ENCODE results near the gene MSH6. TPM values are rescaled to one million over a fixed set of nuclear protein-coding genes. Genes with fewer than 3 reads are reported as not detected.
A peak's percentile ranks its signal among the peaks of the same experiment; 100 is the strongest.

The MSH6 gene
- 107 TPM for polyA plus RNA-seq (ENCODE audit: insufficient read length)
- long read RNA-seq, donor 1, full-length matches to known transcripts = 11 of 97 reads
- long read RNA-seq, donor 1, partial matches to known transcripts = 86 of 97 reads
- long read RNA-seq, donor 1, other reads (novel, unspliced or antisense) = 0 of 97 reads
- long read RNA-seq, donor 2, full-length matches to known transcripts = 9 of 69 reads
- long read RNA-seq, donor 2, partial matches to known transcripts = 60 of 69 reads
- long read RNA-seq, donor 2, other reads (novel, unspliced or antisense) = 0 of 69 reads
- long read RNA-seq, donor 3, full-length matches to known transcripts = 2 of 52 reads
- long read RNA-seq, donor 3, partial matches to known transcripts = 50 of 52 reads
- long read RNA-seq, donor 3, other reads (novel, unspliced or antisense) = 0 of 52 reads
- long read RNA-seq, donor 4, partial matches to known transcripts = 19 of 19 reads
- long read RNA-seq, donor 4, other reads (novel, unspliced or antisense) = 0 of 19 reads
- long read RNA-seq, donor 5, full-length matches to known transcripts = 14 of 78 reads
- long read RNA-seq, donor 5, partial matches to known transcripts = 64 of 78 reads
- long read RNA-seq, donor 5, other reads (novel, unspliced or antisense) = 0 of 78 reads
- long read RNA-seq, donor 6, full-length matches to known transcripts = 6 of 65 reads
- long read RNA-seq, donor 6, partial matches to known transcripts = 59 of 65 reads
- long read RNA-seq, donor 6, other reads (novel, unspliced or antisense) = 0 of 65 reads
- long read RNA-seq, donor 7, full-length matches to known transcripts = 7 of 131 reads
- long read RNA-seq, donor 7, partial matches to known transcripts = 124 of 131 reads
- long read RNA-seq, donor 7, other reads (novel, unspliced or antisense) = 0 of 131 reads
- long read RNA-seq, donor 8, full-length matches to known transcripts = 2 of 15 reads
- long read RNA-seq, donor 8, partial matches to known transcripts = 13 of 15 reads
- long read RNA-seq, donor 8, other reads (novel, unspliced or antisense) = 0 of 15 reads

- DNase-seq = peak; percentile 88
Observed at GRCh38 chr2:47782671-47783485, at the start of gene MSH6. Gene MSH6 (plus strand): TSS chr2:47783145. CDS start chr2:47783234, 89 bp downstream.

GRCh38 chr2:47735136-47735869 lies 47.6 kb upstream of the MSH6 start:
- no peak for DNase-seq

GRCh38 chr2:47735912-47736311 lies 47.0 kb upstream of the MSH6 start:
- no peak for DNase-seq

- no peak for DNase-seq
Observed at GRCh38 chr2:47737191-47737975, 45.6 kb upstream of the MSH6 start.

GRCh38 chr2:47738331-47738730 lies 44.6 kb upstream of the MSH6 start:
- DNase-seq = no peak

GRCh38 chr2:47741101-47741500 lies 41.8 kb upstream of the MSH6 start:
- DNase-seq = no peak

GRCh38 chr2:47741637-47742036 lies 41.3 kb upstream of the MSH6 start:
- DNase-seq = no peak

- no peak for DNase-seq
Observed at GRCh38 chr2:47744074-47744473, 38.9 kb upstream of the MSH6 start.

- DNase-seq = no peak
Observed at GRCh38 chr2:47747878-47748277, 35.1 kb upstream of the MSH6 start.

GRCh38 chr2:47751856-47752414 lies 31.0 kb upstream of the MSH6 start:
- DNase-seq = no peak

- DNase-seq = no peak
Observed at GRCh38 chr2:47767497-47767844, 15.5 kb upstream of the MSH6 start.

- peak; percentile 43 for DNase-seq
Observed at GRCh38 chr2:47767880-47768609, 14.9 kb upstream of the MSH6 start.

GRCh38 chr2:47769318-47769717 lies 13.6 kb upstream of the MSH6 start:
- no peak for DNase-seq

GRCh38 chr2:47771211-47771610 lies 11.7 kb upstream of the MSH6 start:
- no peak for DNase-seq

- DNase-seq = no peak
Observed at GRCh38 chr2:47772343-47772742, 10.6 kb upstream of the MSH6 start.

- DNase-seq = no peak
Observed at GRCh38 chr2:47774567-47774966, 8.4 kb upstream of the MSH6 start.

GRCh38 chr2:47777277-47777937 lies 5.5 kb upstream of the MSH6 start:
- peak; percentile 37 for DNase-seq

GRCh38 chr2:47778698-47779425 lies 4.1 kb upstream of the MSH6 start:
- DNase-seq = no peak

Measured in left kidney (tissue), 8 donors.